H1 (cell line): ENCODE results near the gene ADAMTSL2. TPM values are rescaled to one million over a fixed set of nuclear protein-coding genes. Genes with fewer than 3 reads are reported as not detected.

Source experiments
- CTCF ChIA-PET: fragments of 300-600 bp; sonication (Branson Sonifier 250); formaldehyde crosslinking; loops from one replicate; lab custom pipeline; 2021; ENCODE audit not compliant: partially characterized antibody; lab: Charles Lee
- POLR2A ChIA-PET: fragments of 300-600 bp; sonication (Branson Sonifier 250); formaldehyde crosslinking; loops from one replicate; lab custom pipeline; 2021; ENCODE audit warnings: inconsistent platforms; ENCODE audit not compliant: partially characterized antibody; lab: Charles Lee
- DNase-seq, 2 experiments: peaks; one replicate each; pipeline versions ENCODE4 v3.0.0 to v3.0.0-alpha.2; 2010 to 2022; ENCODE audit warnings: low spot score in 2 of 2, low read depth in 1 of 2, mixed read lengths in 1 of 2
- FAIRE-seq: peaks from 2 replicates; lab custom pipeline; 2011; peaks lifted over from hg19 to GRCh38; lab: Jason Lieb, UNC
- H2AFZ ChIP-seq: 2 replicates; pipeline ENCODE4 v1.8.1; 2012; ENCODE audit warnings: low read length, inconsistent platforms
- H2AK5ac ChIP-seq: 2 replicates; pipeline ENCODE4 v1.6.1; 2013; ENCODE audit warnings: low read depth, low read length
- H2BK120ac ChIP-seq: replicated peaks from 2 replicates; pipeline ENCODE3; 2013; ENCODE audit warnings: low read depth, low read length, inconsistent platforms
- H2BK12ac ChIP-seq: 2 replicates; pipeline ENCODE4 v1.6.1; 2013; ENCODE audit warnings: low read depth, low read length
- H2BK15ac ChIP-seq: 2 replicates; pipeline ENCODE4 v1.6.1; 2013; ENCODE audit warnings: low read length
- H2BK20ac ChIP-seq: 2 replicates; pipeline ENCODE4 v1.6.1; 2013; ENCODE audit warnings: low read length
- H2BK5ac ChIP-seq: 2 replicates; pipeline ENCODE4 v1.6.1; 2013; ENCODE audit warnings: low read depth, low read length
- H3K14ac ChIP-seq: 2 replicates; pipeline ENCODE4 v1.6.1; 2013; ENCODE audit warnings: inconsistent platforms; ENCODE audit not compliant: insufficient read length
- H3K18ac ChIP-seq: 2 replicates; pipeline ENCODE4 v1.6.1; 2013; ENCODE audit warnings: low read length; ENCODE audit errors: extremely low read depth
- H3K23ac ChIP-seq: 2 replicates; pipeline ENCODE4 v1.6.1; 2013; ENCODE audit warnings: inconsistent platforms; ENCODE audit not compliant: insufficient read length
- H3K23me2 ChIP-seq: 2 replicates; pipeline ENCODE4 v1.6.1; 2013; ENCODE audit warnings: low read depth, low read length
- H3K27ac ChIP-seq: 2 replicates; pipeline ENCODE4 v1.6.1; 2011; ENCODE audit warnings: low read depth, low read length, inconsistent platforms
- H3K27me3 ChIP-seq, 4 experiments: replicated peaks in 1 of 4; 1 replicate in 1 of 4; 2 replicates in 3 of 4; pipeline versions ENCODE4 v1.6.1 to v1.8.1; 2011 to 2013; ENCODE audit warnings: low read length in 3 of 4, mild to moderate bottlenecking in 3 of 4, inconsistent platforms in 2 of 4, mixed read lengths in 2 of 4, moderate library complexity in 1 of 4; ENCODE audit not compliant: control insufficient read depth in 3 of 4, insufficient read depth in 3 of 4; ENCODE audit errors: extremely low read depth in 1 of 4
- H3K36me3 ChIP-seq, 4 experiments: 2 replicates each; pipeline versions ENCODE4 v1.6.1 to v1.8.1; 2011 to 2013; ENCODE audit warnings: mild to moderate bottlenecking in 4 of 4, low read length in 3 of 4, moderate library complexity in 2 of 4, control low read depth in 1 of 4, inconsistent platforms in 1 of 4; ENCODE audit not compliant: insufficient read depth in 4 of 4, control insufficient read depth in 2 of 4
- H3K4ac ChIP-seq: replicated peaks from 2 replicates; pipeline ENCODE3; 2013; ENCODE audit warnings: low read length, low read depth, mixed read lengths, inconsistent platforms; ENCODE audit not compliant: insufficient read length
- H3K4me1 ChIP-seq, 4 experiments: replicated peaks in 1 of 4; 1 replicate in 1 of 4; 2 replicates in 3 of 4; pipeline versions ENCODE4 v1.6.1 to v1.8.1; 2011 to 2013; ENCODE audit warnings: low read length in 3 of 4, inconsistent platforms in 2 of 4, mixed read lengths in 1 of 4; ENCODE audit not compliant: insufficient read depth in 4 of 4, control insufficient read depth in 3 of 4
- H3K4me2 ChIP-seq, 2 experiments: 2 replicates each; pipeline versions ENCODE4 v1.6.1 to v1.8.1; 2011 to 2013; ENCODE audit warnings: low read depth in 2 of 2, low read length in 2 of 2, control low read depth in 1 of 2, inconsistent platforms in 1 of 2, mild to moderate bottlenecking in 1 of 2; ENCODE audit not compliant: insufficient read depth in 1 of 2
- H3K4me3 ChIP-seq, 4 experiments: fragments of 200-600, 300-600 bp in 1 of 4; sonication (generic), shearing (Covaris generic), sonication (Bioruptor Twin) in 1 of 4; 2 replicates each; pipeline versions ENCODE4 v1.5.1 to v1.8.1; 2011 to 2016; ENCODE audit warnings: low read length in 4 of 4, low read depth in 3 of 4, control low read depth in 2 of 4, inconsistent platforms in 2 of 4, mild to moderate bottlenecking in 2 of 4, mixed read lengths in 1 of 4, moderate library complexity in 1 of 4; ENCODE audit not compliant: insufficient read depth in 2 of 4; ENCODE audit errors: extremely low read depth in 1 of 4
- H3K56ac ChIP-seq: replicated peaks from 2 replicates; pipeline ENCODE3; 2013; ENCODE audit warnings: low read depth, mild to moderate bottlenecking, mixed read lengths, low read length, inconsistent platforms; ENCODE audit not compliant: insufficient read length
- H3K79me1 ChIP-seq: 2 replicates; pipeline ENCODE4 v1.6.1; 2013; ENCODE audit warnings: low read depth, low read length, control low read depth
- H3K79me2 ChIP-seq, 2 experiments: 2 replicates each; pipeline versions ENCODE4 v1.6.1 to v1.8.1; 2012 to 2013; ENCODE audit warnings: low read length in 2 of 2, mild to moderate bottlenecking in 2 of 2, inconsistent platforms in 1 of 2; ENCODE audit not compliant: insufficient read depth in 2 of 2, control insufficient read depth in 1 of 2
- H3K9ac ChIP-seq, 4 experiments: replicated peaks in 1 of 4; 1 replicate in 1 of 4; 2 replicates in 3 of 4; pipeline versions ENCODE4 v1.6.1 to v1.8.1; 2011 to 2013; ENCODE audit warnings: low read depth in 3 of 4, low read length in 3 of 4, control low read depth in 2 of 4, mild to moderate bottlenecking in 2 of 4, moderate library complexity in 2 of 4, inconsistent platforms in 1 of 4; ENCODE audit errors: extremely low read depth in 1 of 4
- H3K9me3 ChIP-seq, 2 experiments: 2 replicates each; pipeline versions ENCODE4 v1.6.1 to v1.8.1; 2012 to 2013; ENCODE audit warnings: mild to moderate bottlenecking in 2 of 2, moderate library complexity in 2 of 2, control low read depth in 1 of 2, inconsistent platforms in 1 of 2, low read depth in 1 of 2, low read length in 1 of 2, mixed read lengths in 1 of 2; ENCODE audit not compliant: insufficient read depth in 2 of 2
- H4K20me1 ChIP-seq, 2 experiments: replicated peaks in 1 of 2; 2 replicates each; pipeline versions ENCODE3 to v1.8.1; 2011 to 2013; ENCODE audit warnings: inconsistent platforms in 2 of 2, low read length in 2 of 2, mild to moderate bottlenecking in 1 of 2; ENCODE audit not compliant: insufficient read depth in 2 of 2, control insufficient read depth in 1 of 2
- H4K5ac ChIP-seq: 2 replicates; pipeline ENCODE4 v1.6.1; 2013; ENCODE audit warnings: low read length, low read depth, mixed read lengths, inconsistent platforms; ENCODE audit not compliant: insufficient read length
- H4K8ac ChIP-seq: 2 replicates; pipeline ENCODE4 v1.8.0; 2013; ENCODE audit warnings: mild to moderate bottlenecking, moderate library complexity, low read length, inconsistent platforms; ENCODE audit not compliant: insufficient read depth; ENCODE audit errors: extremely low read depth
- H4K91ac ChIP-seq: replicated peaks from 2 replicates; pipeline ENCODE3; 2013; ENCODE audit warnings: low read length, mixed read lengths, inconsistent platforms; ENCODE audit not compliant: insufficient read length
- ATF2 ChIP-seq: IDR thresholded peaks from 2 replicates; pipeline ENCODE4 v1.6.1; 2012; ENCODE audit warnings: low read length, inconsistent platforms
- CBX5 ChIP-seq: fragments of 300-800, 300-1000 bp; sonication (generic); IDR thresholded peaks from 2 replicates; pipeline ENCODE4 v1.7.1; 2016; ENCODE audit warnings: antibody characterized with exemption, low read length, low read depth
- EGR1 ChIP-seq: IDR thresholded peaks from 2 replicates; pipeline ENCODE4 v1.6.1; 2011; ENCODE audit warnings: low read depth, low read length, borderline replicate concordance
- HDAC6 ChIP-seq: IDR thresholded peaks from one replicate; pipeline ENCODE4 v1.7.1; 2012; ENCODE audit warnings: low read depth, mild to moderate bottlenecking, inconsistent platforms, low read length, moderate library complexity
- MAFK ChIP-seq: IDR thresholded peaks from 2 replicates; pipeline ENCODE4 v1.6.1; 2012; ENCODE audit warnings: low read depth, mild to moderate bottlenecking, improper control_type of control experiment, low read length
- POU5F1 ChIP-seq: IDR thresholded peaks from 2 replicates; pipeline ENCODE4 v1.6.1; 2011; ENCODE audit warnings: low read depth, mild to moderate bottlenecking, low read length, moderate library complexity
- SAP30 ChIP-seq: fragments of 300-600 bp; sonication (generic); IDR thresholded peaks from 2 replicates; pipeline ENCODE4 v1.7.1; 2012; ENCODE audit warnings: low read length, moderate library complexity, mild to moderate bottlenecking, inconsistent platforms; ENCODE audit not compliant: insufficient read depth, insufficient replicate concordance
- SIRT6 ChIP-seq: IDR thresholded peaks from one replicate; pipeline ENCODE4 v1.7.1; 2012; ENCODE audit warnings: low read length, inconsistent platforms
- TAF1 ChIP-seq: IDR thresholded peaks from 2 replicates; pipeline ENCODE4 v1.6.1; 2011; ENCODE audit warnings: mild to moderate bottlenecking, low read depth, low read length
- TEAD4 ChIP-seq: IDR thresholded peaks from 2 replicates; pipeline ENCODE4 v1.6.1; 2012; ENCODE audit warnings: low read depth, low read length, inconsistent platforms, mixed read lengths
- ZNF274 ChIP-seq: IDR thresholded peaks from 2 replicates; pipeline ENCODE4 v1.7.0; 2012; ENCODE audit warnings: low read length, borderline replicate concordance; ENCODE audit errors: extremely low read depth
- WGBS, 2 experiments: shearing (Covaris generic) in 1 of 2; methylation state at CpG; one replicate each; pipeline versions ENCODE4 v1.1.6 to v1.1.7; 2013 to 2015; ENCODE audit warnings: low lambda C conversion rate in 2 of 2, mixed read lengths in 2 of 2, inconsistent platforms in 1 of 2, low coverage in 1 of 2, missing lambda C conversion rate in 1 of 2; ENCODE audit not compliant: insufficient replicate concordance in 2 of 2, insufficient coverage in 1 of 2, insufficient read length in 1 of 2; ENCODE audit errors: extremely low coverage in 1 of 2, missing lambda C conversion rate in 1 of 2; 5-methylcytosine and 5-hydroxymethylcytosine counted together
- polyA plus RNA-seq, 7 experiments: library from polyadenylated mRNA; depleted of rRNA in 3 of 7; stranded (reverse) in 5 of 7; unstranded in 2 of 7; fragments of >200 nt in 5 of 7; fragments of 200-250 nt in 2 of 7; gene quantifications; 1 replicate in 5 of 7; 2 replicates in 1 of 7; 4 replicates in 1 of 7; pipeline versions ENCODE4 v1.2.1 to v1.2.3, GENCODE V29; 2011 to 2013; ENCODE audit warnings: missing spikeins in 2 of 7, mixed read lengths in 2 of 7
- total RNA-seq: library from RNA; stranded (reverse); fragmentation: NEBNext Ultra II Directional; extraction: Animal tissue kit (Norgen Biotek cat#: 25700); gene quantifications from 2 replicates; pipeline ENCODE4 v1.2.1, GENCODE V29; 2021

Gene ADAMTSL2
- total and polyA plus RNA-seq, 2 of the 8 experiments (the other 6 are each of a cell fraction or from before 2014, with no cell fraction given) = 0.74 to 0.76 TPM

- peaks cover 0 to 2% of the 10 kb centered on the region in 2 experiments; a peak in 1 of 4 replicates for H3K9me3 ChIP-seq
- no peak overlapping the region for H2BK5ac ChIP-seq
- no peak overlapping the region for H3K14ac ChIP-seq
- no peak overlapping the region for H3K56ac ChIP-seq
- H2AK5ac ChIP-seq = no peak overlapping the region
- peaks cover 0 to 12% of the 10 kb centered on the region in 2 experiments for H4K20me1 ChIP-seq
- H3K4me3 ChIP-seq = no peak overlapping the region
- DNase-seq (no peak), FAIRE-seq (no peak)
- no peak overlapping the region for H2BK20ac ChIP-seq
- no peak overlapping the region for H2AFZ ChIP-seq
- H4K91ac ChIP-seq = no peak overlapping the region
- no peak overlapping the region for H2BK15ac ChIP-seq
- no peaks in the 10 kb centered on the region; a peak in 1 of 4 replicates for H3K79me2 ChIP-seq
- ChIA-PET CTCF (interaction anchor here (0.9 to 2.7 kb wide), 9 partner anchors 11 to 220 kb away, joined by 3 to 13 read pairs (median 3); no protein-coding TSS in a partner anchor), POLR2A (interaction anchor here (1.7 kb wide), 1 partner anchor 15 kb away, joined by 4 read pairs; the partner anchor contains the start of gene SLC2A6)
- H3K27ac ChIP-seq = no peak overlapping the region
- H3K23me2 ChIP-seq = peaks cover 9% of the 10 kb centered on the region
- no peak overlapping the region for H2BK12ac ChIP-seq
- H3K23ac ChIP-seq = no peak overlapping the region
- peaks cover 0 to 2% (median 0%) of the 10 kb centered on the region in 4 experiments; a peak in 1 of 7 replicates for H3K27me3 ChIP-seq
- H3K4me2 ChIP-seq = no peak overlapping the region
- H4K5ac ChIP-seq = no peak overlapping the region
- no peak overlapping the region for H3K9ac ChIP-seq
- peaks cover 0 to 3% (median 0%) of the 10 kb centered on the region in 4 experiments; a peak in 1 of 8 replicates for H3K36me3 ChIP-seq
- H3K79me1 ChIP-seq = peaks cover 2% of the 10 kb centered on the region; the same call in 1 of the 2 replicates
- H3K4me1 ChIP-seq = no peaks in the 10 kb centered on the region; a peak in 1 of 7 replicates
- H3K18ac ChIP-seq = no peak overlapping the region
- no peak overlapping the region for H2BK120ac ChIP-seq
- whole genome bisulfite sequencing, 2 experiments = 88% methylated on average over 22 of the region's 23 CpGs; no CpG with 5 or more reads in 1 of the 2 experiments
- H3K4ac ChIP-seq = no peak overlapping the region
- peak overlapping the region; percentile 41 for H4K8ac ChIP-seq
- TF ChIP-seq SIRT6 (no peak), ATF2 (no peak), CBX5 (no peak), EGR1 (no peak), MAFK (no peak), POU5F1 (no peak), ZNF274 (no peak), TAF1 (no peak), TEAD4 (no peak), HDAC6 (no peak), SAP30 (no peak)
Measured at GRCh38 chr9:133493845-133494540, 40.5 kb upstream of the ADAMTSL2 start.
